Testis (tissue), 3 donors: ENCODE results near the gene TENT4A. TPM values are rescaled to one million over a fixed set of nuclear protein-coding genes. Genes with fewer than 3 reads are reported as not detected.

Experiments
- DNase-seq: peaks from one replicate; pipeline ENCODE4 v3.0.0-alpha.2; 2019
- H3K27ac ChIP-seq, 2 donors: fragments of 200-600 bp; sonication (generic); one replicate each; pipeline ENCODE4 v1.5.1; 2019
- H3K27me3 ChIP-seq: fragments of 200-600 bp; sonication (generic); one replicate; pipeline ENCODE4 v1.5.1; 2019
- H3K36me3 ChIP-seq: fragments of 200-600 bp; sonication (generic); one replicate; pipeline ENCODE4 v1.5.1; 2017; ENCODE audit warnings: low read depth; ENCODE audit errors: missing control alignments
- H3K4me1 ChIP-seq: fragments of 200-600 bp; sonication (generic); one replicate; pipeline ENCODE4 v1.5.1; 2019
- H3K4me3 ChIP-seq, 2 donors: fragments of 200-600 bp; sonication (generic); one replicate each; pipeline ENCODE4 v1.5.1; 2017 to 2019
- H3K9me3 ChIP-seq: fragments of 200-600 bp; sonication (generic); one replicate; pipeline ENCODE4 v1.5.1; 2017
- CTCF ChIP-seq, 3 experiments: fragments of 450-650 bp in 2 of 3; fragments of 200-600 bp in 1 of 3; sonication (generic) in 1 of 3; IDR thresholded peaks; one replicate each; pipeline ENCODE4 v1.5.1; 2016 to 2019; ENCODE audit warnings: antibody characterized with exemption in 3 of 3, mild to moderate bottlenecking in 2 of 3, moderate library complexity in 1 of 3
- POLR2A ChIP-seq: fragments of 450-650 bp; IDR thresholded peaks from one replicate; pipeline ENCODE4 v1.6.1; 2017; ENCODE audit warnings: antibody characterized with exemption, mild to moderate bottlenecking, moderate library complexity
- WGBS, 2 donors: methylation state at CpG; one replicate each; pipeline ENCODE4 v1.1.5; 2018; 5-methylcytosine and 5-hydroxymethylcytosine counted together
- intact Hi-C: fragments of 100-400 bp; cut with DNase I; formaldehyde crosslinking; loops from one replicate; pipeline ENCODE4 v1.15.1; 2023; ENCODE audit warnings: low total_unique reads
- polyA plus RNA-seq: library from polyadenylated mRNA; stranded (reverse); fragments of 350-450 nt; fragmentation: Illumina TruSeq; extraction: RNeasy Lipid Tissue Mini Kit (QIAGEN cat#74804); gene quantifications from one replicate; pipeline ENCODE4 v1.2.3, GENCODE V29; 2014; ENCODE audit warnings: low read depth, low replicate concordance; ENCODE audit not compliant: insufficient read depth
- total RNA-seq, 2 donors: library from RNA; depleted of rRNA; stranded (reverse); fragments of >200 nt; gene quantifications; one replicate each; pipeline ENCODE4 v1.2.3, GENCODE V29; 2016

TENT4A gene
- total and polyA plus RNA-seq, 3 donors from 2014 or later = 23.1 to 51.3 (median 46.2) TPM

- Histone ChIP-seq H3K4me1 (no peaks in the 10 kb centered on the region), H3K36me3 (no peaks in the 10 kb centered on the region), H3K9me3 (no peaks in the 10 kb centered on the region), H3K4me3 (no peak overlapping the region), H3K27me3 (no peaks in the 10 kb centered on the region), H3K27ac (no peak overlapping the region)
- WGBS, 2 donors = 76 to 84% methylated on average over 2 of the region's 2 CpGs
- intact Hi-C loops = no loop called here
- TF ChIP-seq POLR2A (no peak), CTCF (IDR thresholded peaks at IDR 0.05) (no peak)
- DNase-seq = no peak
Measured at GRCh38 chr5:6676702-6677101, 36.5 kb upstream of the TENT4A start.

- no peaks in the 10 kb centered on the region for H3K4me1 ChIP-seq
- no peaks in the 10 kb centered on the region for H3K27me3 ChIP-seq
- WGBS, 2 donors = 67 to 92% methylated on average over 1 of the region's 1 CpG
- no peaks in the 10 kb centered on the region for H3K36me3 ChIP-seq
- no peak overlapping the region for H3K4me3 ChIP-seq
- H3K9me3 ChIP-seq = no peaks in the 10 kb centered on the region
- no peak for TF ChIP-seq CTCF (IDR thresholded peaks at IDR 0.05)
- no peak for TF ChIP-seq POLR2A
- intact Hi-C loops = no loop called here
- no peak for DNase-seq
- no peak overlapping the region for H3K27ac ChIP-seq
Measured at GRCh38 chr5:6678385-6678784, 34.8 kb upstream of the TENT4A start.

- Histone ChIP-seq H3K36me3 (no peaks in the 10 kb centered on the region), H3K27me3 (no peaks in the 10 kb centered on the region), H3K9me3 (no peaks in the 10 kb centered on the region), H3K4me3 (no peak overlapping the region), H3K27ac (no peak overlapping the region), H3K4me1 (no peaks in the 10 kb centered on the region)
- TF ChIP-seq CTCF (IDR thresholded peaks at IDR 0.05) (no peak), POLR2A (no peak)
- 55 to 62% methylated on average over 6 of the region's 6 CpGs for WGBS, 2 donors
- no peak for DNase-seq
- intact Hi-C loops = no loop called here
Measured at GRCh38 chr5:6680922-6681321, 32.3 kb upstream of the TENT4A start.

- intact Hi-C loops = no loop called here
- no peak for DNase-seq
- no peak for TF ChIP-seq POLR2A
- TF ChIP-seq CTCF (IDR thresholded peaks at IDR 0.05) = no peak
- Histone ChIP-seq H3K27ac (no peak overlapping the region), H3K27me3 (no peaks in the 10 kb centered on the region), H3K4me1 (no peaks in the 10 kb centered on the region), H3K4me3 (no peak overlapping the region), H3K9me3 (no peaks in the 10 kb centered on the region), H3K36me3 (no peaks in the 10 kb centered on the region)
- 36 to 42% methylated on average over 2 of the region's 2 CpGs for WGBS, 2 donors
Measured at GRCh38 chr5:6681682-6682081, 31.6 kb upstream of the TENT4A start.

GRCh38 chr5:6682239-6682638 lies 31.0 kb upstream of the TENT4A start:
- DNase-seq = no peak
- intact Hi-C loops = no loop called here
- WGBS, 2 donors = 38 to 53% methylated on average over 11 of the region's 11 CpGs

More at GRCh38 chr5:6682239-6682638, 31.0 kb upstream of the TENT4A start:
- Histone ChIP-seq H3K4me1 (no peaks in the 10 kb centered on the region), H3K27ac (no peak overlapping the region), H3K4me3 (no peak overlapping the region), H3K36me3 (no peaks in the 10 kb centered on the region), H3K27me3 (no peaks in the 10 kb centered on the region), H3K9me3 (no peaks in the 10 kb centered on the region)
- TF ChIP-seq POLR2A = no peak
- no peak for TF ChIP-seq CTCF (IDR thresholded peaks at IDR 0.05)
